Stomach smooth muscle (tissue), 2 donors: Measurements from ENCODE around the gene SAMM50.
A peak's percentile ranks its signal among the peaks of the same experiment; 100 is the strongest.

Experiments used
- H3K27ac ChIP-seq: one replicate; pipeline ENCODE4 v1.7.0; 2013; ENCODE audit warnings: mild to moderate bottlenecking, low read length, inconsistent platforms
- H3K27me3 ChIP-seq, 2 donors: one replicate each; pipeline ENCODE4 v1.7.0; 2013; ENCODE audit warnings: low read length in 2 of 2; ENCODE audit not compliant: insufficient read depth in 2 of 2, control insufficient read depth in 1 of 2
- H3K36me3 ChIP-seq, 2 donors: one replicate each; pipeline ENCODE4 v1.7.0; 2013; ENCODE audit warnings: low read length in 2 of 2; ENCODE audit not compliant: control insufficient read depth in 2 of 2, insufficient read depth in 2 of 2
- H3K4me1 ChIP-seq: one replicate; pipeline ENCODE4 v1.7.0; 2013; ENCODE audit warnings: low read length; ENCODE audit not compliant: control insufficient read depth, insufficient read depth
- H3K4me3 ChIP-seq, 2 donors: one replicate each; pipeline ENCODE4 v1.7.0; 2013; ENCODE audit warnings: low read length in 2 of 2
- H3K9ac ChIP-seq, 2 donors: one replicate each; pipeline ENCODE4 v1.7.0; 2013; ENCODE audit warnings: low read length in 2 of 2, mild to moderate bottlenecking in 1 of 2
- H3K9me3 ChIP-seq, 2 donors: one replicate each; pipeline ENCODE4 v1.7.0; 2013; ENCODE audit warnings: low read length in 2 of 2; ENCODE audit not compliant: control insufficient read depth in 2 of 2
- donor health status: healthy.
- donor health status: Pancreatic carcinoma.

SAMM50 gene

DNA sequence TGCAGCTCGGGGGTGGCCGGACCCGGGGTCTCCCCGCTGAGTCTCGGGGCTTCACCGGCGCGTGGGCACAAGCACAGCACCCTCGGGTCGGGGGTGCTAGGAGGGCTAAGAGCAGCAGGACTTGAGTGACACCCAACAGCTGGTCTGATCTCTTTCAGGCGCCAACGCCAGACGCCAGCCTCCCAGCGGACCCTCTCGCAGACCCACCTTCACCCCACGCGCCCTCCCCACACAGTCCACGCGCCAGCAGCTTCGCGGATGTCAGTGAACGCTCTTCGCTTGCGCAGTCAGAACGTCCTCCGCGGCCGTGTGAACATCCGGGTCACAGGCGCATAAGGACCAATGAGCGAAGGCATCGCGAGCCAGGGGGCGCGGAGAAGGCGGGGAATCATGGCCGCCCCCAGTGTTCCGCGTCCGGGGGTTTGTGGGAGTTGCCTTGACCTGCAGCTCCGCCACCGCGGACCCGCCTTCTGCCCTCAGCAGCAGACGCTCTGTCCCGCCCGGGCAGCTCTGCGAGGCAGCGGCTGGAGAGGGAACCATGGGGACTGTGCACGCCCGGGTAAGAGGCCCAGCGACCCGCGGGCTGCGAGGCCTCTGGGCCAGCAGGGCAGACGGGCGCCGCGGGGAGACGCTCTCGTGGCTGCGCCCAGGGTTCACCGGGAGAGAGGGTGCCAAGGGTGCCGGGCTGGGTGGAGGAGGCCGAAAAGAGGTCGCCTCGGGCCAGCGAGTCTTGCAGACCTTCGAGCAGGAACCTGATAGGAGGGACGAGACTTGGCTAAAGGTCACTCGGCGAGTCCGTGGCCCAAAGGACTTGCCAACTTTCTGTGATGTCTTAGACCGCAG is at the start of gene SAMM50:
SAMM50 (plus strand) TSS at position 403 of the 843 bp plus-strand sequence; CDS start at position 539, 136 bp downstream.
- Histone ChIP-seq H3K27me3 (no peaks in the 10 kb centered on the region), H3K9me3 (no peaks in the 10 kb centered on the region), H3K4me3 (peak within 1 kb of the TSS; percentile 97), H3K9ac (peak within 1 kb of the TSS; percentile 82 to 90), H3K27ac (peak within 1 kb of the TSS; percentile 70), H3K36me3 (no peaks in the 10 kb centered on the region), H3K4me1 (peaks cover 12% of the 10 kb centered on the region)

DNA sequence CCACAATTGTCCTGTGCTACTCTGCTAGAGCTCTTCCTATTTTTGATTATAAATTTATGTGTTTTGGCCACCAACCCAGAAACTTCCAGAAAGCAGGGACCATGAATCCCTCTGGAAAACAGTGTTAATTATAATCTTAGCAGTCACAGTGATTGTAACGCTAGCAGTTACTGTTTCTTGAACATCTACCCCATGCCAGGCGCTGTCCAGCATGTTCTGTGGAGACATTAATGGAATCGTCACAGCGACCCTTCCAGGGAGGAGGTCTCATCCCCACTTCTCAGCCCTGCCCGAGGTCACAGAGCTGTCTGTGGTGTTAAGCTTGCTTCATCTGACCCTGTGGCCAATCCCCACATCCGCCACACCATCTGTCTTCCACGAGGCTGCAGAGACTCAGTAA is 49.6 kb upstream of the SAMM50 start:
- H3K4me3 ChIP-seq = no peak overlapping the region
- H3K4me1 ChIP-seq = no peaks in the 10 kb centered on the region
- no peaks in the 10 kb centered on the region for H3K9me3 ChIP-seq
- no peaks in the 10 kb centered on the region for H3K36me3 ChIP-seq
- H3K9ac ChIP-seq = no peak overlapping the region
- H3K27ac ChIP-seq = no peak overlapping the region
- H3K27me3 ChIP-seq = peaks cover 4 to 8% of the 10 kb centered on the region in 2 donors

DNA sequence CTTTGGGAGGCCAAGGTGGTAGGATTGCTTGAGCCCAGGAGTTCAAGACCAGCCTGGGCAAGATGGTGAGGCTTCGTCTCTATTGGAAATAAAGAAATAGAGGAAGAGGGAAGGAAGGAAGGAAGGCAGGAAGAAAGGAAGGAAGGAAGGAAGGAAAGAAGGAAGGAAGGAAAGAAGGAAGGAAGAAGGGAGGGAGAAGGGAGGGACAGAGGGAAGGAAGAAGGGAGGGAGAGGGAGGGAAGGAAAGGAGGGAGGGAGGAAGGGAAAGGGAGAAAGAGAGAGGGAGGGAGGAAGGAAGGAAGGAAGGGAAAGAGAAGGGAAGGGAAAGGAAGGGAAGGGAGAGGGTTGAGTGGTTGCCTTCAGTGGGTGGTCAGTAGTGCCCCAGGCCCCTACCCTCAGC is 45.5 kb upstream of the SAMM50 start:
- peaks cover 4 to 6% of the 10 kb centered on the region in 2 donors for H3K27me3 ChIP-seq

DNA sequence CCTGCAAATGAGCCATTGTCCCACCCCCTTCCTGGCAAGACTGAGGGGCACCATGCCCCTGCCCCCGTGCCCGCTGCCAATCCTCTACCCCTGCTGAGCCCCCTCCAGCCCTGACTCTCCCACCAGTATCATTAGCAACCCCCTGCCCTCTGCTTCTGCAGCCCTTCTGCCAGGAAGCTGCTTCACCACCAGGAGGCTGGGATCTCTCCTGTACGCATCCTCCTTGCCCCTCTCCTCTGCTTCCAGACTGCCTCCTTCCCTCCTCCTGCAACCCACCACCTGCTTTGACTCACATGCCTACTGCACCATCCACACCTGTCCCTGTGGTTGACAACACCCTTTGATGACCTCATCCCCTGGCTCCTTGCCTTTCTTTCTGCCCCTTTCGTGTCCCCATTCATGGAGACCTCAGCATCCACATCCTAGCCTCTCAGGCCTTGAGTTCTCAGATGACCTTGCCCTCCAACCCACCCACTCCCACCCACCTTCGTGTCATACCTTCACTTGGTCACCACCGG is 45.0 kb upstream of the SAMM50 start:
- no peak overlapping the region for H3K4me3 ChIP-seq
- H3K27ac ChIP-seq = no peak overlapping the region
- H3K4me1 ChIP-seq = no peaks in the 10 kb centered on the region
- no peaks in the 10 kb centered on the region for H3K36me3 ChIP-seq
- no peak overlapping the region for H3K9ac ChIP-seq
- peaks cover under 1 to 3% of the 10 kb centered on the region in 2 donors for H3K27me3 ChIP-seq
- peaks cover 0 to 2% of the 10 kb centered on the region in 2 donors for H3K9me3 ChIP-seq

More for the DNA sequence above, 45.5 kb upstream of the SAMM50 start:
- Histone ChIP-seq H3K9me3 (peaks cover 0 to 2% of the 10 kb centered on the region in 2 donors), H3K36me3 (no peaks in the 10 kb centered on the region), H3K9ac (no peak overlapping the region), H3K27ac (no peak overlapping the region), H3K4me3 (no peak overlapping the region), H3K4me1 (no peaks in the 10 kb centered on the region)

DNA sequence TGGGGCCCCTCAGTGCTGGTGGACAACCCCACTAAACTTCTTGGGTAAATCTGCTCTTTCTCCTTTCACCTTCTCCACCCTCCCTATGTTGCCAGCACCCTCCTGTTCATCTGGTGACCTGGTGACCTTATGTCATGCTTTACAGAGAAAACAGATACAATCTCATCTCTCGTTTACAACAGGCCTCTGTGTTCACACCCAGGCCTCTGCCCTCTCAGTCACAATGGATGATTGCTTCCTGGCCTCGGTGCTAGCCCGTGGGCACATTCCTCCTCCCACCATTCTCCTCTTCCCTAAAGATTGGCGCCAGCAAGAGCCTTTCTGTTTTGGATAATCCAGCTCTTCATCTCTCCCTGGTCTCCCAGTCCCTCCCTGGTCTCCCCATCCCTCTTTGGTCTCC is 43.9 kb upstream of the SAMM50 start:
- no peak overlapping the region for H3K27ac ChIP-seq
- H3K27me3 ChIP-seq = peaks cover 0 to 3% of the 10 kb centered on the region in 2 donors
- H3K4me3 ChIP-seq = no peak overlapping the region
- H3K9ac ChIP-seq = no peak overlapping the region
- H3K9me3 ChIP-seq = peaks cover 2 to 3% of the 10 kb centered on the region in 2 donors
- H3K4me1 ChIP-seq = no peaks in the 10 kb centered on the region
- no peaks in the 10 kb centered on the region for H3K36me3 ChIP-seq

DNA sequence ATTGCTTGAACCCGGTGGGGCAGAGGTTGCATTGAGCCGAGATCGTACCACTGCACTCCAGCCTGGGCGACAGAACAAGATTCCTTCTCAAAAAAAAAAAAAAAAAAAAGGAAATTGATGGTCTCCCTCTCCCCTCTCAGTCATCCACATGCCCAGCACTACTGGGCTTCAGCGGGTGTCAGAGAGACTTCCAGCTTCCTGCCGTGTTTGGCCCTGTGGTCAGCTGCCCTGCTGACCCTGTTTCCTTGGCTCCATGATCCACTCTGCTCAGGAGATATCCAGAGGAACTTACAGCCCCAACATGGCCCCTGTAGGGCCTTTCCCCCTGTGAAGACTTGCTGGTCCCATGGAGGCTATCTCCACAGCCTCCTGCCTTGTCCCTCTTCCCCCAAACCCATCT is 37.7 kb upstream of the SAMM50 start:
- Histone ChIP-seq H3K9me3 (peaks cover 0 to 3% of the 10 kb centered on the region in 2 donors), H3K36me3 (no peaks in the 10 kb centered on the region), H3K4me1 (no peaks in the 10 kb centered on the region), H3K27me3 (peaks cover 10 to 16% of the 10 kb centered on the region in 2 donors), H3K9ac (no peak overlapping the region), H3K4me3 (no peak overlapping the region), H3K27ac (no peak overlapping the region)

DNA sequence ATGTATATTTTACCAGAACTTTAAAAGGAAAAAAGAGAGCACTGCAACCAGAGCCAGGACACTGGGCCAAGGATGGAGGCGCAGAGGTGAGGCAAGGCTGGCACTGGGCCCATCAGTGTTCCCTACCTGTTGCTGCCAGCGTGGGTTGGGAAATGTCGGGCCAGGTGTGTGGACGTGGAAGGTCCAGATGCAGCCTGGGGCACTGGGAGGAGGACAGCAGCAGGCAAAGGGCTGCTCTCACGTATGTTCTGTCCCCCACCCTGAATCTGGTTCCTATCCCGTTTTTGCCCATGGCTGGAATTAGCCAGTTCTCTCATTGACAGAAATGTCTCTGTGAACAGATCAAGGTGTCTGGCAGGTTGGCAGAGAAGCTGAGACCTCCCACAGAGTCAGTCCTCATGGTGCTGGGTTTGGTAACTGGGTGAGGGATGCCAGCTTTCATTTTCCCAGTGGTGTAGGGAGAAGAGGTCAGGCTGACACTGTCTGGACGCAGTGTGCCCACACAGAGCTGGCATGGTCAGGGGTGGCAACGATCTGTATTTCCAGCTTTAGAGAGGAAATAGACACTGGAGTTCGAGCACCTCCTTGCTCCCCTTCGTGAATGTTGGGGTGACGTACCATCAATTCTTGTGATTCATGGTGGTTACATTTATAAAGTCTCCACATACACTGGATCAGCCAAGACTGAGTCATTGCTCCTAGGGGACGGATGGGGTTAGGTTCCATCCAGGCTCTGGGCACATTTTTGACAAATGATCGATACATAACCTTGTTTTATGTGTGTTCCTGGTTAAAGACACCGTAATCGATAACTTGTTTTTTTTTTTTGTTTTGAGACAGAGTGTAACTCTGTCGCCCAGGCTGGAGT is 35.9 kb upstream of the SAMM50 start:
- no peak overlapping the region for H3K4me3 ChIP-seq
- no peak overlapping the region for H3K27ac ChIP-seq
- H3K36me3 ChIP-seq = no peaks in the 10 kb centered on the region
- H3K9me3 ChIP-seq = peaks cover 0 to 3% of the 10 kb centered on the region in 2 donors
- H3K27me3 ChIP-seq = peaks cover 14 to 17% of the 10 kb centered on the region in 2 donors
- peaks cover 4% of the 10 kb centered on the region for H3K4me1 ChIP-seq
- no peak overlapping the region for H3K9ac ChIP-seq

DNA sequence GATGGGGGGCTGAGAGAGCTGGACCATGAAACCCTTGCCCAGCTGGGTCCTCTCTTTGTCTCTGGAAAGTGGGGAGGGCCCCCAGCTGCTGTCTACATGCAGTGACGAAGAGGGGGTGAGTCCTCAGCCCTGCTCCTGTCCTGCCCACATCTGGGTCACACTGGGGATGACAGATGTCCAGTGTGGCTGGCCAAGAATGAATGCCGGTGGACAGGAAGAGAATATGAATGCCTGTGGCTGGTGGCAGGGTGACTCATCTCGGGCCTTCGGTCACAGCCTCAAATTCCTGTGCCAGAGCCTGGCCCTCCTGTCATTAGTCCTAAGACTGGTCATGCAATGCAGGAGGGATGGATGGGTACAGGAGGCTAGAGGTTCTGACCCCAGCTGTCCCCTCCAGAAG is 33.9 kb upstream of the SAMM50 start:
- Histone ChIP-seq H3K9me3 (no peaks in the 10 kb centered on the region), H3K4me1 (peaks cover 4% of the 10 kb centered on the region), H3K27me3 (peaks cover 22 to 25% of the 10 kb centered on the region in 2 donors), H3K27ac (no peak overlapping the region), H3K36me3 (no peaks in the 10 kb centered on the region), H3K4me3 (no peak overlapping the region), H3K9ac (no peak overlapping the region)

DNA sequence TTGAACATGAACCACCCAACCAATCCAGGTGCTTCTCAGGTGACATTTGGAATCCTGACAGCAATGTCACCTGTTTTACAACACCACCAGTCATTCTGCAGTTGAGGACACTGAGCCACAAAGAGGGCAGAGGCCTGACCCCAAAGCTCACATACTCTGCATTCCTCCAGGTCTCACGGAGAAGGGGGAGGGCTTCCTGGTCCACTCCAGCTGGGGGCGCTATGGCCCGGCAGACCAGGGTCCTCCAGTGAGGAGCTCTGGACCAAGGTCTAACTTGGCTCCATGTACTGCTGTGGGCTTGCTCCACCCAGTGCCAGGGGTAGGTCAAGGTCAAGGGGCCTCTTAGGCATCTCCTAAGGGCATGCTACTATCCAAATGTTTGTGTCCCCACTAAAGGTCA is 33.1 kb upstream of the SAMM50 start:
- no peak overlapping the region for H3K9ac ChIP-seq
- peaks cover 4% of the 10 kb centered on the region for H3K4me1 ChIP-seq
- H3K4me3 ChIP-seq = no peak overlapping the region
- H3K9me3 ChIP-seq = no peaks in the 10 kb centered on the region
- H3K27me3 ChIP-seq = peaks cover 22 to 25% of the 10 kb centered on the region in 2 donors
- no peaks in the 10 kb centered on the region for H3K36me3 ChIP-seq
- H3K27ac ChIP-seq = no peak overlapping the region

DNA sequence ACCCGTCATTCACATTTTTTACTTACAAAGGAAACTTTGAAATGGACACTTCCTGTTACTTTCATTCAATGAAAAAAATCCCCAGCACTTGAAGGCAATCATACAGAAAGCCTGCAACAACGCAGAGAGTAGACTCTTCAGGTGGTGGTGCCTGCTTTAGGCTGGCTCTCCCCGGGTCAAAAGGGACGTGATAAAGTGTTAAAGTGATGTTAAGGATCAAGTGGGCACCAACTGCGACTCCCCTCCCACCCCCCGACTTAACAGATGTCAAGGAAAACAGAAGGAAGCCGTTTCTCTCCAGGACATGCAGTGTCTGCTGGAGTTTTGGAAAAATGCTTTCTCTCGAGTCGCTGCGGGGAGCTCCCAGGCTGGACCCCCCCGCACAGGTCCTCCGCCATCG is 32.1 kb upstream of the SAMM50 start:
- peaks cover 4% of the 10 kb centered on the region for H3K4me1 ChIP-seq
- H3K27ac ChIP-seq = no peak overlapping the region
- peaks cover 17 to 24% of the 10 kb centered on the region in 2 donors for H3K27me3 ChIP-seq
- H3K4me3 ChIP-seq = peak overlapping the region; percentile 54 to 66
- no peaks in the 10 kb centered on the region for H3K36me3 ChIP-seq
- H3K9me3 ChIP-seq = no peaks in the 10 kb centered on the region
- peak overlapping the region in 1 of 2 donors; percentile 32 for H3K9ac ChIP-seq
